ENCODE measurements around the gene NEDD4. TPM values are rescaled to one million over a fixed set of nuclear protein-coding genes. Genes with fewer than 3 reads are reported as not detected.

Gene NEDD4
- total RNA-seq, 4 donors from 2014 or later = 16.1 to 55.3 (median 26.6) TPM

DNA sequence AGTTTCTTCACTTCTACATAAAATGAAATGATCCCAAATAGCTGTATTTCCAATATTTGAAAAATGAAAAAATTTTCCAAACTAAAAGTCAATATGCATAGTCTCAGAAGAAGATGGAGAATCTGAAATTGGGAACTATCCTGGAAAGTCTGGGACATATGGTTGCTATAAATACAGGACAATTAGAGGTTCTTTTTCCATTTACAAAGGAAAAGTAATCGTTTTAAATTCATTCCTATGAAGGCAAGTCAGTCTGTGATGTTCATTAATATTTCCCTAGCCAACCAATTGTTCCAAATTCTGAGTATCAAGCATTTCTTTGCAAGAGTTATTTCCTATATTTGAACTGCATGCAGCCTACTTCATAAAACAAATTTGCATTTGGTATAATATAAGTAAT lies 102.2 kb downstream of the NEDD4 start:
- no peaks in the 10 kb centered on the region for H3K4me1 ChIP-seq
- no peak for TF ChIP-seq EP300 (IDR thresholded peaks at IDR 0.05)
- H3K27ac ChIP-seq = no peak overlapping the region
- WGBS = 70% methylated on average over 1 of the region's 1 CpG
- H3K4me3 ChIP-seq = no peak overlapping the region
- no peaks in the 10 kb centered on the region for H3K27me3 ChIP-seq
- no peak for DNase-seq (ENCODE audit: low spot score in 2 of 2)
- peaks cover 4% of the 10 kb centered on the region for H3K9me3 ChIP-seq
- no peaks in the 10 kb centered on the region for H3K36me3 ChIP-seq

DNA sequence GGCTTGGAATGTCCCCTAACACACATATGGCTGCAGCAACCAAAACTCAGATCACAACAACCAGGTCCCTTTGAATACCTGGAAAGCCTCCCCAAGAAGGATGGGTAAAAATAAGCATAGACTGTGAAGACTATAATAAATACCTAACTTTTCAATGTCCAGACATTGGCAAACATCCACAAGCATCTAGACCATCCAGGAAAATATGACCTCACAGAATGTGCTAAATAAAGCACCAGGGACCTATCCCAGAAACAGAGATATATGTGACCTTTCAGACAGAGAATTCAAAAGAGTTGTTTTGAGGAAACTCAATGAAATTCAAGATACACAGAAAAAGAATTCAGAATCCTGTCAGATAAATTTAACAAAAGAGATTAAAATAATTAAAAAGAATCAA lies 109.2 kb downstream of the NEDD4 start:
- no peak overlapping the region for H3K4me3 ChIP-seq
- no peak overlapping the region for H3K27ac ChIP-seq
- TF ChIP-seq POLR2A (IDR thresholded peaks at IDR 0.05) = no peak
- TF ChIP-seq POLR2AphosphoS5 (IDR thresholded peaks at IDR 0.05) = no peak
- TF ChIP-seq EP300 (IDR thresholded peaks at IDR 0.05) = no peak
- TF ChIP-seq, protein P1, sequence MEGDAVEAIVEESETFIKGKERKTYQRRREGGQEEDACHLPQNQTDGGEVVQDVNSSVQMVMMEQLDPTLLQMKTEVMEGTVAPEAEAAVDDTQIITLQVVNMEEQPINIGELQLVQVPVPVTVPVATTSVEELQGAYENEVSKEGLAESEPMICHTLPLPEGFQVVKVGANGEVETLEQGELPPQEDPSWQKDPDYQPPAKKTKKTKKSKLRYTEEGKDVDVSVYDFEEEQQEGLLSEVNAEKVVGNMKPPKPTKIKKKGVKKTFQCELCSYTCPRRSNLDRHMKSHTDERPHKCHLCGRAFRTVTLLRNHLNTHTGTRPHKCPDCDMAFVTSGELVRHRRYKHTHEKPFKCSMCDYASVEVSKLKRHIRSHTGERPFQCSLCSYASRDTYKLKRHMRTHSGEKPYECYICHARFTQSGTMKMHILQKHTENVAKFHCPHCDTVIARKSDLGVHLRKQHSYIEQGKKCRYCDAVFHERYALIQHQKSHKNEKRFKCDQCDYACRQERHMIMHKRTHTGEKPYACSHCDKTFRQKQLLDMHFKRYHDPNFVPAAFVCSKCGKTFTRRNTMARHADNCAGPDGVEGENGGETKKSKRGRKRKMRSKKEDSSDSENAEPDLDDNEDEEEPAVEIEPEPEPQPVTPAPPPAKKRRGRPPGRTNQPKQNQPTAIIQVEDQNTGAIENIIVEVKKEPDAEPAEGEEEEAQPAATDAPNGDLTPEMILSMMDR (IDR thresholded peaks at IDR 0.05) = no peak
- H3K4me1 ChIP-seq = no peaks in the 10 kb centered on the region
- peaks cover 4% of the 10 kb centered on the region for H3K9me3 ChIP-seq
- H3K36me3 ChIP-seq = peaks cover 3% of the 10 kb centered on the region
- H3K27me3 ChIP-seq = no peaks in the 10 kb centered on the region
- DNase-seq (ENCODE audit: low spot score in 2 of 2) = no peak

DNA sequence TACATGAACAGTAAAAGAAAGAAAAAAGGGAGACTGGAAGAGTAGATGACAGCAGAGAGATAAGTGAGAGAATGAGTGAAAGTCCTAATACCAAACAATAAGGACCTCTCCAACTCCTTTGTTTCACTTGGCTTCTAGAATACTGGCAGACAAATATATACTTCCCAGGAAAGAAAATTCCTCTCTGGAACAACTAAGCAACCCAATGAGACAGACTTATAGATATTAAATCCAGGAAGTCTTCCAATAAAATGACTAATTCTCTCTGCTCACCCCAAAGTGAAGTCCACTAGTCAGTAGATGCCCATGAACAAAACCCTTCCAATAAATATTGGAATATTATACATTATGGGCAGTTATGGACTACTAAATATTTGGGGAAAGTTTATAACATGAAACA lies 114.2 kb downstream of the NEDD4 start:
- Histone ChIP-seq H3K4me1 (no peaks in the 10 kb centered on the region), H3K36me3 (peaks cover 3% of the 10 kb centered on the region), H3K27ac (no peak overlapping the region), H3K27me3 (no peaks in the 10 kb centered on the region), H3K9me3 (no peaks in the 10 kb centered on the region), H3K4me3 (no peak overlapping the region)
- TF ChIP-seq EP300 (IDR thresholded peaks at IDR 0.05) (no peak), POLR2AphosphoS5 (IDR thresholded peaks at IDR 0.05) (no peak), POLR2A (IDR thresholded peaks at IDR 0.05) (no peak)
- TF ChIP-seq, protein P1 (IDR thresholded peaks at IDR 0.05) = no peak
- DNase-seq (ENCODE audit: low spot score in 2 of 2) = no peak

DNA sequence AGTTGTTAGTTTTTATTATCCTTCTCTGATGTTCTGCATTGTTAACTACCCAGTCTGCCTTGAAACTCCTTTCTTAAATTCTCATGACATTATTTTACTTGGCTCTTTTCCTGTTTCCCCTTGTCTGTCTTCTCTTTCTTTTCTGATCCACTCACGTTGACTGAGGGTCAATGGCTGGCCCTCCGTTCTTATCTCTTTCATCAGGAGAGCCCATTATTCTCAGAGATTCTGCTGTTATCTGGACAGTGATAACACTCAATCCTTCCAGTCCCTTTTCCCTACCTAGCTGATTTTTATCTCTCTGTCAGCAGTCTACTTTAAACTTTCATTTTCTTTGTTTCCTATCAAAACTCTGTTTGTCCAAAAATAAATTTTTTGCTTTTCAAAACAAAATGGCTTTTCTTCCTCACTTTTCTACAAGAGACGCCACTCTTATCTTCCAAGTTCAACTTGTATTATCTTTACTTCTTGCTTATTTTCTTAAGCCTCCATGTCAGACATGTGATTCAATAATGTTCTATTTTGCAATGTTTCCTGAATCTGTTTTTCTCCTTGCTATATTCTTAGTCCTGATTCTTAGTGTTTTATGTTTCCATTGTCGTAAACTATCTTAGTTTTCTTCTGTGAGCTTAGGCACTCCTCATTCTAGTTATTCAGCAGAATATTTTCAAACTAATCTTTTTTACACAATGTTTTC lies 120.2 kb downstream of the NEDD4 start:
- H3K27me3 ChIP-seq = no peaks in the 10 kb centered on the region
- peaks cover 3% of the 10 kb centered on the region for H3K36me3 ChIP-seq
- H3K4me1 ChIP-seq = no peaks in the 10 kb centered on the region
- no peaks in the 10 kb centered on the region for H3K9me3 ChIP-seq
- 81% methylated on average over 4 of the region's 4 CpGs for WGBS
- TF ChIP-seq POLR2A (IDR thresholded peaks at IDR 0.05) (no peak), POLR2AphosphoS5 (IDR thresholded peaks at IDR 0.05) (no peak), EP300 (IDR thresholded peaks at IDR 0.05) (no peak)
- TF ChIP-seq, protein P1 (IDR thresholded peaks at IDR 0.05) = no peak
- H3K4me3 ChIP-seq = no peak overlapping the region
- no peak for DNase-seq (ENCODE audit: low spot score in 2 of 2)
- H3K27ac ChIP-seq = no peak overlapping the region

DNA sequence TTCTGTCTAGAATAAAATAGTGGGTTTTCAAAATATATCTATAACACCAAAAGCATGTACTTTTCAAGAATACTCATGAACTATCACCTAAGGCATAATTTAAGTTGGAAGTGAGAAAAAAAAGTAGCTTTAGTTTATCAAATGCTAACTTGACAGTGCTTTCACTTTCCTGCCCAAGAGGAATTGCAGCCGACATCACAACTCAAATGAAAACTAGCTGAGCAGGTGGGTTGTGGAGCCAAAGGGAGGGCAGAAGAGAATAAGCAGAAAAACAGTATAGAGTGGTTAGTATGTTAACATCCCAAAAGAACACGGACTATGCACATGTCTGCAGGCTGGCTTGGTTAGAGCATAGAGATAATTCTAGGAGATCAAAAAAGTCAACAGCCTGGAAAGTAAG lies 120.9 kb downstream of the NEDD4 start:
- Histone ChIP-seq H3K27me3 (no peaks in the 10 kb centered on the region), H3K9me3 (no peaks in the 10 kb centered on the region), H3K27ac (no peak overlapping the region), H3K36me3 (peaks cover 3% of the 10 kb centered on the region), H3K4me3 (no peak overlapping the region), H3K4me1 (no peaks in the 10 kb centered on the region)
- TF ChIP-seq EP300 (IDR thresholded peaks at IDR 0.05) (no peak), POLR2A (IDR thresholded peaks at IDR 0.05) (no peak), POLR2AphosphoS5 (IDR thresholded peaks at IDR 0.05) (no peak)
- TF ChIP-seq, protein P1 (IDR thresholded peaks at IDR 0.05) = no peak
- DNase-seq (ENCODE audit: low spot score in 2 of 2) = no peak
- WGBS = 81% methylated on average over 2 of the region's 2 CpGs

DNA sequence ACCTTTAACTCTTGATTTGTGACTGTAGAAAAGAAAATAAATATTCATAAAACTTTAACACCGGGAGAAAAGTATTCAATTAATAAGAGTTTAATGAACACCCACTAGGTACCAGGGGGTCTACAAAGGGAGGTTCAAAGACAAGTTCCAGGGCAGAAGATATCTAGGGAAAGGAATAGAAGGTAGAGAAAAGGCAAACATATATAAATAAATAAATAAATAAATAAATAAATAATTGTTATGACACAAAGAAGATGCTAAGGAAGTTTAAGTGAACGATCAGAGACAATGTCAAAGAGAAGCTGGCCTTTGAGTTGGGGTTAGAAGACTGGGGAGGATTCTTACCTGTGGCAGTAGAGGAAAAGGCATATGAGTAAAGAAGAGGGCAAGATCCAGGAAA lies 123.8 kb downstream of the NEDD4 start:
- H3K36me3 ChIP-seq = peaks cover 3% of the 10 kb centered on the region
- TF ChIP-seq EP300 (IDR thresholded peaks at IDR 0.05) = no peak
- TF ChIP-seq, protein P1 (IDR thresholded peaks at IDR 0.05) = no peak
- no peak for TF ChIP-seq POLR2AphosphoS5 (IDR thresholded peaks at IDR 0.05)
- no peak for TF ChIP-seq POLR2A (IDR thresholded peaks at IDR 0.05)
- DNase-seq (ENCODE audit: low spot score in 2 of 2) = no peak
- H3K4me3 ChIP-seq = no peak overlapping the region
- no peaks in the 10 kb centered on the region for H3K4me1 ChIP-seq
- H3K9me3 ChIP-seq = no peaks in the 10 kb centered on the region
- WGBS = 90% methylated on average over 2 of the region's 2 CpGs
- no peaks in the 10 kb centered on the region for H3K27me3 ChIP-seq
- no peak overlapping the region for H3K27ac ChIP-seq
